Thyroid gland (tissue), 4 donors: Measurements from ENCODE around the gene LAMC3. TPM values are rescaled to one million over a fixed set of nuclear protein-coding genes. Genes with fewer than 3 reads are reported as not detected.
A peak's percentile ranks its signal among the peaks of the same experiment; 100 is the strongest.

ENCODE experiments used
- DNase-seq, 2 donors: peaks; one replicate each; pipeline ENCODE4 v3.0.0-alpha.2; 2019
- H3K27ac ChIP-seq, 3 donors: fragments of 200-600 bp; sonication (generic); 1 replicate in 2 of 3; 2 replicates in 1 of 3; pipeline ENCODE4 v1.5.1; 2016 to 2019; ENCODE audit warnings: mild to moderate bottlenecking in 1 of 3, moderate library complexity in 1 of 3
- H3K27me3 ChIP-seq: fragments of 200-600 bp; sonication (generic); one replicate; pipeline ENCODE4 v1.5.1; 2019
- H3K36me3 ChIP-seq, 2 donors: fragments of 200-600 bp; sonication (generic); one replicate each; pipeline ENCODE4 v1.5.1; 2016 to 2019
- H3K4me1 ChIP-seq, 2 donors: fragments of 200-600 bp; sonication (generic); one replicate each; pipeline ENCODE4 v1.5.1; 2017 to 2019
- H3K4me3 ChIP-seq, 3 donors: fragments of 200-600 bp; sonication (generic); replicated peaks in 1 of 3; 1 replicate in 2 of 3; 2 replicates in 1 of 3; pipeline ENCODE4 v1.5.1; 2016; ENCODE audit warnings: mild to moderate bottlenecking in 1 of 3
- H3K9me3 ChIP-seq: fragments of 200-600 bp; sonication (generic); one replicate; pipeline ENCODE4 v1.5.1; 2017
- POLR2A ChIP-seq, 2 donors: fragments of 450-650 bp; IDR thresholded peaks; one replicate each; pipeline ENCODE4 v1.6.1; 2017; ENCODE audit warnings: antibody characterized with exemption in 2 of 2, mild to moderate bottlenecking in 2 of 2, moderate library complexity in 1 of 2
- WGBS, 2 donors: methylation state at CpG; one replicate each; pipeline ENCODE4 v1.1.5; 2017; 5-methylcytosine and 5-hydroxymethylcytosine counted together
- intact Hi-C: fragments of 100-400 bp; cut with DNase I; formaldehyde crosslinking; loops from one replicate; pipeline ENCODE4 v1.15.1; 2023
- total RNA-seq, 4 donors: library from RNA; depleted of rRNA; stranded (reverse); fragments of >200 nt; gene quantifications; one replicate each; pipeline ENCODE4 v1.2.3, GENCODE V29; 2016
- TF ChIP-seq, protein P1 (sequence below), 6 experiments: fragments of 200-600 bp in 3 of 6; fragments of 450-650 bp in 3 of 6; sonication (generic) in 3 of 6; IDR thresholded peaks; one replicate each; pipeline ENCODE4 v1.5.1; 2016 to 2019; ENCODE audit warnings: antibody characterized with exemption in 6 of 6, mild to moderate bottlenecking in 2 of 6, inconsistent platforms in 1 of 6, moderate library complexity in 1 of 6

Gene LAMC3
- total RNA-seq, 4 donors from 2014 or later, result 0.81 to 11.1 (median 3.2) TPM

- 0% methylated on average over 5 to 28 of the region's 61 CpGs for WGBS, 2 donors
- Histone ChIP-seq H3K27ac (peak within 1 kb of the TSS; percentile 69 to 83 (median 73)), H3K4me1 (peaks cover 0 to 12% of the 10 kb centered on the region in 2 donors), H3K9me3 (no peaks in the 10 kb centered on the region), H3K4me3 (peak within 1 kb of the TSS; percentile 62 to 99 (median 67)), H3K36me3 (peaks cover 34 to 39% of the 10 kb centered on the region in 2 donors), H3K27me3 (no peaks in the 10 kb centered on the region)
- TF ChIP-seq, protein P1, sequence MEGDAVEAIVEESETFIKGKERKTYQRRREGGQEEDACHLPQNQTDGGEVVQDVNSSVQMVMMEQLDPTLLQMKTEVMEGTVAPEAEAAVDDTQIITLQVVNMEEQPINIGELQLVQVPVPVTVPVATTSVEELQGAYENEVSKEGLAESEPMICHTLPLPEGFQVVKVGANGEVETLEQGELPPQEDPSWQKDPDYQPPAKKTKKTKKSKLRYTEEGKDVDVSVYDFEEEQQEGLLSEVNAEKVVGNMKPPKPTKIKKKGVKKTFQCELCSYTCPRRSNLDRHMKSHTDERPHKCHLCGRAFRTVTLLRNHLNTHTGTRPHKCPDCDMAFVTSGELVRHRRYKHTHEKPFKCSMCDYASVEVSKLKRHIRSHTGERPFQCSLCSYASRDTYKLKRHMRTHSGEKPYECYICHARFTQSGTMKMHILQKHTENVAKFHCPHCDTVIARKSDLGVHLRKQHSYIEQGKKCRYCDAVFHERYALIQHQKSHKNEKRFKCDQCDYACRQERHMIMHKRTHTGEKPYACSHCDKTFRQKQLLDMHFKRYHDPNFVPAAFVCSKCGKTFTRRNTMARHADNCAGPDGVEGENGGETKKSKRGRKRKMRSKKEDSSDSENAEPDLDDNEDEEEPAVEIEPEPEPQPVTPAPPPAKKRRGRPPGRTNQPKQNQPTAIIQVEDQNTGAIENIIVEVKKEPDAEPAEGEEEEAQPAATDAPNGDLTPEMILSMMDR (IDR thresholded peaks at IDR 0.05), result peak in 1 of 6 experiments; percentile 33
- peak; percentile 67 to 88 for TF ChIP-seq POLR2A (IDR thresholded peaks at IDR 0.05)
- intact Hi-C loops, result loop anchor here (5.0 kb wide), 1 partner anchor 68 kb away; no protein-coding TSS in a partner anchor
- DNase-seq, result peak; percentile 99
Measured at GRCh38 chr9:131125288-131126058, 116.5 kb downstream of the LAMC3 start, which contains the start of gene NUP214. TSS of gene NUP214 (plus strand) at chr9:131125586. CDS start at chr9:131125705, 119 bp downstream.

DNA sequence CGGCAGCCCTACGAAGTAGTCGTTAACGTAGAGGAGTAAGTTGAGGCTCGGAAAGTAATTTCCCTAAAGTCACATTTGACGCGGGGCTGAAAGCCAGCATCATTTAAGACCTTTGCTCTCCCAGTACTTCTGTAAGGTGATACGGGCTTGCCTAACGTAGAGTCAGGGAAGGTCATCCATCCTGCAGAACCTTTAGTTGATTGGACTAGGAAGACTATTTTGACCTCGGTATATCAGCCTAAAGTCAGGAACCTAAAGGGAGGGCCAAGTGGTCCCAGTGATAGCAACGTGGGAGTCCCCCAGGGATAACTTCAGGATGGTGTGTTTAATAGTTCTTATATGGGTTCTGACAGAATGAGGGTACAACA lies 117.1 kb downstream of the LAMC3 start:
- peaks cover 37 to 39% of the 10 kb centered on the region in 2 donors for H3K36me3 ChIP-seq
- TF ChIP-seq, protein P1 (IDR thresholded peaks at IDR 0.05), result no peak
- TF ChIP-seq POLR2A (IDR thresholded peaks at IDR 0.05), result no peak
- DNase-seq, result no peak
- intact Hi-C loops, result loop anchor here (5.0 kb wide), 1 partner anchor 69 kb away; no protein-coding TSS in a partner anchor
- peak overlapping the region; percentile 62 to 99 (median 67) for H3K4me3 ChIP-seq
- H3K27me3 ChIP-seq, result no peaks in the 10 kb centered on the region
- no peaks in the 10 kb centered on the region for H3K9me3 ChIP-seq
- H3K4me1 ChIP-seq, result peaks cover 0 to 12% of the 10 kb centered on the region in 2 donors
- 0% methylated on average over 6 to 11 of the region's 11 CpGs for WGBS, 2 donors
- peak overlapping the region in 1 of 3 donors; percentile 67 for H3K27ac ChIP-seq

DNA sequence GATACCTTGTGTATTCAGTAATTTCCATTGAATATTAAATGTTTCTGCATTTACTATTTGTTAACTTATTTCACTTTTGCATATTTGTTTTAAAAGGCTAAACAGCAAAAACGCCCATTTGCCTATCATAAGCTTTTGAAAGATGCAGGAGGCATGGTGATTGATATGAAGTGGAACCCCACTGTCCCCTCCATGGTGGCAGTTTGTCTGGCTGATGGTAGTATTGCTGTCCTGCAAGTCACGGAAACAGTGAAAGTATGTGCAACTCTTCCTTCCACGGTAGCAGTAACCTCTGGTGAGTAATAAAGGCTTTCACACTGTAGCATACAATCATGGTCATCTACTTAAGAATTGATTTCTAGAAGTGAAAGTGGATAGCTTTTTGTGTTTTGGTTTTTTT lies 120.2 kb downstream of the LAMC3 start:
- 78 to 80% methylated on average over 3 of the region's 3 CpGs for WGBS, 2 donors
- H3K27ac ChIP-seq, result no peak overlapping the region
- H3K36me3 ChIP-seq, result peaks cover 44 to 58% of the 10 kb centered on the region in 2 donors

GRCh38 chr9:131138676-131139075 lies 129.7 kb downstream of the LAMC3 start:
- no peak overlapping the region for H3K27ac ChIP-seq
- H3K4me1 ChIP-seq, result no peaks in the 10 kb centered on the region
- no peak overlapping the region for H3K4me3 ChIP-seq
- intact Hi-C loops, result no loop called here
- H3K9me3 ChIP-seq, result no peaks in the 10 kb centered on the region
- DNase-seq, result no peak
- peaks cover 82 to 84% of the 10 kb centered on the region in 2 donors for H3K36me3 ChIP-seq
- no peaks in the 10 kb centered on the region for H3K27me3 ChIP-seq
- TF ChIP-seq, protein P1 (IDR thresholded peaks at IDR 0.05), result no peak
- no peak for TF ChIP-seq POLR2A (IDR thresholded peaks at IDR 0.05)
- 100% methylated on average over 2 of the region's 2 CpGs for WGBS, 2 donors

More for the DNA sequence above, 120.2 kb downstream of the LAMC3 start:
- no peak overlapping the region for H3K4me3 ChIP-seq
- no peak for DNase-seq
- H3K27me3 ChIP-seq, result no peaks in the 10 kb centered on the region
- peaks cover 0 to 12% of the 10 kb centered on the region in 2 donors for H3K4me1 ChIP-seq
- no peaks in the 10 kb centered on the region for H3K9me3 ChIP-seq
- TF ChIP-seq, protein P1 (IDR thresholded peaks at IDR 0.05), result no peak
- intact Hi-C loops, result loop anchor here (5.0 kb wide), 1 partner anchor 72 kb away; no protein-coding TSS in a partner anchor

- no peak for TF ChIP-seq POLR2A (IDR thresholded peaks at IDR 0.05)
- TF ChIP-seq, protein P1 (IDR thresholded peaks at IDR 0.05), result no peak
- intact Hi-C loops, result no loop called here
- Histone ChIP-seq H3K27me3 (no peaks in the 10 kb centered on the region), H3K4me1 (no peaks in the 10 kb centered on the region), H3K27ac (no peak overlapping the region), H3K9me3 (no peaks in the 10 kb centered on the region), H3K36me3 (peaks cover 81 to 82% of the 10 kb centered on the region in 2 donors), H3K4me3 (no peak overlapping the region)
- no peak for DNase-seq
- WGBS, 2 donors, result 93 to 94% methylated on average over 4 of the region's 4 CpGs
Measured at GRCh38 chr9:131140112-131140511, 131.1 kb downstream of the LAMC3 start.
